GM18867 (cell line): Measurements from ENCODE around the gene CALCB.

Source experiments
- ATAC-seq: cut with Tn5 transposase; IDR thresholded peaks from one replicate; pipeline ENCODE4 v1.9.1; 2021; ENCODE audit warnings: mild to moderate bottlenecking, moderate library complexity; ENCODE audit not compliant: unreplicated experiment

CALCB gene

DNA sequence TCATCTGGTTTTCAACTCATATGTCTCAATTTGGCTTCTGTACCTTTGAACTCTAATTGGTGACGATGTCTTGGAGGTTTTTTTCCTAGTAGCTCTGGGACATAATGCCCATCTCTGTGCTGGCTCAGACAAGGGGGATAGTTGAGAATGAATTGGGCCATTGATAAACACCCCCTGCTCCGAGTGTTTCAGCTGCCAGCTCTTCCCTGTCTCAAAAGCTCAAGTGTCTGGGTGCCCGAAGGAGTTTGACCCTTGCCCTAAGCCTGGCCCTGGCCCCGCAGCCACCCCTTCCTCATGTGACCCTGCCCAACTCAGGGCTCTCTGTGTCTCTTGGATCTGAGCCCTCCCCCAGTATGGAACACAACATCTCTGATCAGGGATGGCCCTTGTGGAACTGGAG is 44.4 kb downstream of the CALCB start:
- no peak for ATAC-seq

DNA sequence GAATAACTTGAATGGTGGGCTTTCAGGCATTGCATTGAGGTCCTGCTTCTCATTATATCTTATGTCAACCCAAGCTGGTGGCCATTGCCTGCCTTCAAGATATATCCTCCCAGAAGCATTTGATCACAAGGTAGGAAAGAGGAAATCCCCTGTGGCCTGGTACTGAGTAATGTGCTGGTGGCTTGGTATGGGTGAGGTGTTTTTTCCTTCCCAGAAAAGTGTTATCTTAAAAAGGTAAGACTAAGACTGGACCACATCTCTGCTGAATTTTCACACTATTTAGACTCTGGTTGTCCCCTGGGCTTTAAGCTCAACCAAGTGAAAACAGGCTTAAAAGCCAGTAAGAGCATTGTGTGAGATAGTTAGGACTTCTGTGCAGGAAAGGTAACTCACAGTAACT is 45.0 kb downstream of the CALCB start:
- peak; percentile 63 for ATAC-seq

DNA sequence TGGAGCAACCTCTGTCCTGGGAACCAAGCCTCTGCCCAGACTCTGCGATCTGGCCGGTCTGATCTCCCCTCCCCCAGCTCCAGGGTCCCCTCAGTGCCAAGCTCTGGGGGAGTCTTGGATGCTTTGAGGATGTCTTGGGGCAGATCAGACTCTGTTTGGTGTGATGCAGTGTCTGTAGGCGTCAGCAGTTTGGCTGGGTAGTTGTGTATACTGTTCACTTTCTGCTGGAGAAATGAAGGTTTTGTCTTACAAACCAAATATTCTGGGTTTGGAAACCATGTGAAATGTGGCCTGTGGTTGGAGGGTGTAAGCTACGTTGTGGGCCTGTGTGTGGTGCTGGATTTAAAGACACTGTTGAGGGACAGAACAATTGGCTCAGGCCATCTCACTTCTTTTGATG is 46.0 kb downstream of the CALCB start:
- no peak for ATAC-seq

DNA sequence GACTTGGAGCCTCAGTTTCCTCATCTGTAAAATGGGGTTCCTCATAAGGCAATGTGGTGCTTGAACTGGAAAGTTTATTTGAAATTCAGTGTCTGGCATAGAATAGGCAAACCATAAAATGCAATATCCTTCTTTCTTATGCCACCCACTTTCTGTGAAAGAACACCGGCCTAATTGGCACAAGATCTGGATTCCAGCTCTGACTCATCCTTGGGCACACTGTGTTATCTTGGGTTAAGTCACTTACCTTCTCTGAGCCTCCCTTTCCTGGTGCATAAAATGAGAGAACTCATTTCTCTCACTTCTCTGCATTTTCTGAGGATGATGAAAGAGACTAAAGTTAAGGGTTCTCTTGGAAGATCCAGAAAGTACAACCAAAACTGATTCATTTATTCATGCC is 46.4 kb downstream of the CALCB start:
- ATAC-seq: no peak

DNA sequence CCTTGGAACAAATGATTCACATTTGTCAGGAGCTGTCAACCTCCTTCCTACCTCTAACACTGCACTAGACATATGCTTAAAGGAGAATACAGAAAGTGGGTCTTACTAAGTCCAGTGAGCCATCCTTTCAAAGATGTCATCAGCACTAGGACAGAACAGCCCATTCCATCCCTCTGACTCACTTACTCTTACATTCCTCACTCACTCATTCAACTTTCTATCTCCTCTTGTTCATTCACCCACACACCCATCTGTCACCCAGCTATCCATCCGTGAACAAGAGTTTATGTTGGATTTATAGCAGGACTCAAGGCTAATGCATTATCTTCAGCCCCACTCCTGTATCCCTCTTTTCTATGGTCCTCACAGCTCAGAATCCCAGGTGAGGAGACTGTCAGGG is 50.5 kb downstream of the CALCB start:
- no peak for ATAC-seq

DNA sequence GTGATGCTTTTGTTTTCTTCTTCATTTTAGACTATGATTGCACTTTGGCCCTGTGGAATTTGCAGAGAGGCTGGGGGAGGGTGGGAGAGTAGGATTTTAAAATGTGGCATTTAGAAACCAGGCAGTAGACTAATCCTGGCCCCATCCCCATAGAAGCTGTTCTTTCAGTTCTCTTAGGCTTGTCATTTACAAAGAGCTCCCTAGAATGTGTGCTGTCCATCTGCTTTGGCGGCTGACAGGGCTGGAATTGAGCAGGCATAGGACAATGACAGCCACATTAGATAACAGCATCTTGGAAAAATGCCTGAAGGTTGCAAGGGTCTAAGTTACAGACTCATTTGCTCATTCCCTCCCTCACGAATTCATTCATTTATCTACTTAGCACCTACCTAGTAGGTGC is 51.1 kb downstream of the CALCB start:
- ATAC-seq: no peak

DNA sequence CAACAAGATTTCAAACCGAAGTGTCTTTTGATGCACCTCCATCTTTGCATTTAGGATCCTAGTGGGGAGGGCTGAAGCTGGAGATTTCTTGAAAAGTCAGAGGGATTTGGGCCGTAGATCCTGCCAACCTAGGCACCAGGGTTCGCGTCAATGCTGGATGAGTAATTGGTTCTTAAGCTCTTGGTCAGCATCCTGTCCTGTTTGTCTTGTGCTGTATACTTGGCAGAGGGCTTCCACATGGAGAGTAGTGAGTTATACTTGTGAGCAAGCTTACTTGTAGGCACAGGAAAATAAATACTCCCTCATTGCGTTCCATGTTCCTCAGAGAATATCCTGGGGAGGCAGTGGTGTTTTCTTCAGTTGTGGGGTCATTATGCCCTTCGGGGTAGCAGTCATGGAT is 53.9 kb downstream of the CALCB start:
- no peak for ATAC-seq
